ENCODE results near the gene TNFRSF21.
A peak's percentile ranks its signal among the peaks of the same experiment; 100 is the strongest.
"Not testable (repeated sequence)": the region's sequence is repeated elsewhere in the genome, so short reads cannot be mapped to it uniquely, and the experiment has no call there.

Gene TNFRSF21

GRCh38 chr6:47230579-47230978 lies 79.1 kb downstream of the TNFRSF21 start:
- no peak for DNase-seq

- DNase-seq: no peak
Observed at GRCh38 chr6:47229255-47229654, 80.5 kb downstream of the TNFRSF21 start.

- not testable (repeated sequence) for DNase-seq
Observed at GRCh38 chr6:47228093-47228492, 81.6 kb downstream of the TNFRSF21 start.

GRCh38 chr6:47223251-47223650 lies 86.5 kb downstream of the TNFRSF21 start:
- DNase-seq: not testable (repeated sequence)

GRCh38 chr6:47221565-47221964 lies 88.1 kb downstream of the TNFRSF21 start:
- DNase-seq: peak in 1 of 58 donors; percentile 4

GRCh38 chr6:47209632-47210031 lies 100.1 kb downstream of the TNFRSF21 start:
- no peak for DNase-seq

GRCh38 chr6:47207261-47207660 lies 102.4 kb downstream of the TNFRSF21 start:
- DNase-seq: no peak

- DNase-seq: no peak
Observed at GRCh38 chr6:47206626-47207025, 103.1 kb downstream of the TNFRSF21 start.

- DNase-seq: no peak
Observed at GRCh38 chr6:47203938-47204611, 105.6 kb downstream of the TNFRSF21 start.

GRCh38 chr6:47203266-47203937 lies 106.3 kb downstream of the TNFRSF21 start:
- no peak for DNase-seq

- no peak for DNase-seq
Observed at GRCh38 chr6:47202644-47203205, 107.0 kb downstream of the TNFRSF21 start.

GRCh38 chr6:47200536-47201334 lies 109.0 kb downstream of the TNFRSF21 start:
- DNase-seq: no peak

- no peak for DNase-seq
Observed at GRCh38 chr6:47197682-47198640, 111.7 kb downstream of the TNFRSF21 start.

- no peak for DNase-seq
Observed at GRCh38 chr6:47196113-47196512, 113.6 kb downstream of the TNFRSF21 start.

GRCh38 chr6:47195011-47195650 lies 114.6 kb downstream of the TNFRSF21 start:
- DNase-seq: no peak

- no peak for DNase-seq
Observed at GRCh38 chr6:47188588-47189021, 121.1 kb downstream of the TNFRSF21 start.

GRCh38 chr6:47187893-47188587 lies 121.7 kb downstream of the TNFRSF21 start:
- DNase-seq: no peak

- DNase-seq: no peak
Observed at GRCh38 chr6:47187113-47187512, 122.6 kb downstream of the TNFRSF21 start.

GRCh38 chr6:47182291-47182957 lies 127.3 kb downstream of the TNFRSF21 start:
- no peak for DNase-seq
